Esophagus muscularis mucosa (tissue), 4 donors: ENCODE results near the gene PTPRT. TPM values are rescaled to one million over a fixed set of nuclear protein-coding genes. Genes with fewer than 3 reads are reported as not detected.

Experiments
- DNase-seq: peaks from one replicate; pipeline ENCODE4 v3.0.0-alpha.2; 2017; ENCODE audit errors: extremely low spot score
- H3K27ac ChIP-seq, 4 donors: fragments of 200-600 bp; sonication (generic); replicated peaks in 1 of 4; 1 replicate in 3 of 4; 2 replicates in 1 of 4; pipeline ENCODE4 v1.5.1; 2016 to 2019; ENCODE audit warnings: mild to moderate bottlenecking in 1 of 4
- H3K27me3 ChIP-seq, 4 donors: fragments of 200-600 bp; sonication (generic); one replicate each; pipeline versions ENCODE4 v1.5.1 to v1.6.0; 2016 to 2019
- H3K36me3 ChIP-seq, 4 donors: fragments of 200-600 bp; sonication (generic); one replicate each; pipeline ENCODE4 v1.5.1; 2016 to 2019
- H3K4me1 ChIP-seq, 4 donors: fragments of 200-600 bp; sonication (generic); one replicate each; pipeline ENCODE4 v1.5.1; 2016 to 2019
- H3K4me3 ChIP-seq, 4 donors: fragments of 200-600 bp; sonication (generic); 1 replicate in 2 of 4; 2 replicates in 2 of 4; pipeline ENCODE4 v1.5.1; 2016 to 2019; ENCODE audit warnings: mild to moderate bottlenecking in 4 of 4, moderate library complexity in 1 of 4
- H3K9me3 ChIP-seq, 4 donors: fragments of 200-600 bp; sonication (generic); 1 replicate in 3 of 4; 2 replicates in 1 of 4; pipeline ENCODE4 v1.5.1; 2016 to 2019
- EP300 ChIP-seq: sonication (generic); formaldehyde crosslinking; IDR thresholded peaks from one replicate; pipeline ENCODE4 v1.6.1; 2017; ENCODE audit warnings: antibody characterized with exemption
- POLR2A ChIP-seq: fragments of 450-650 bp; IDR thresholded peaks from one replicate; pipeline ENCODE4 v1.6.1; 2017; ENCODE audit warnings: antibody characterized with exemption, moderate library complexity, mild to moderate bottlenecking, low read depth
- POLR2AphosphoS5 ChIP-seq, 2 donors: sonication (generic); formaldehyde crosslinking; IDR thresholded peaks; one replicate each; pipeline ENCODE4 v1.6.1; 2017; ENCODE audit warnings: antibody characterized with exemption in 2 of 2
- WGBS: methylation state at CpG from one replicate; pipeline ENCODE4 v1.1.5; 2018; 5-methylcytosine and 5-hydroxymethylcytosine counted together
- intact Hi-C: fragments of 100-400 bp; cut with DNase I; formaldehyde crosslinking; loops from one replicate; pipeline ENCODE4 v1.15.1; 2023
- total RNA-seq, 4 donors: library from RNA; depleted of rRNA; stranded (reverse); fragments of >200 nt; gene quantifications; one replicate each; pipeline versions ENCODE4 v1.1.0 to v1.2.1, GENCODE V29; 2016
- TF ChIP-seq, protein P1 (sequence below), 3 experiments: fragments of 200-600 bp in 2 of 3; fragments of 450-650 bp in 1 of 3; sonication (generic) in 2 of 3; IDR thresholded peaks; one replicate each; pipeline ENCODE4 v1.5.1; 2017 to 2019; ENCODE audit warnings: antibody characterized with exemption in 3 of 3, mild to moderate bottlenecking in 2 of 3, moderate library complexity in 1 of 3

PTPRT gene
- total RNA-seq, 4 donors from 2014 or later, result 0.06 to 0.39 TPM; not detected in 2

DNA sequence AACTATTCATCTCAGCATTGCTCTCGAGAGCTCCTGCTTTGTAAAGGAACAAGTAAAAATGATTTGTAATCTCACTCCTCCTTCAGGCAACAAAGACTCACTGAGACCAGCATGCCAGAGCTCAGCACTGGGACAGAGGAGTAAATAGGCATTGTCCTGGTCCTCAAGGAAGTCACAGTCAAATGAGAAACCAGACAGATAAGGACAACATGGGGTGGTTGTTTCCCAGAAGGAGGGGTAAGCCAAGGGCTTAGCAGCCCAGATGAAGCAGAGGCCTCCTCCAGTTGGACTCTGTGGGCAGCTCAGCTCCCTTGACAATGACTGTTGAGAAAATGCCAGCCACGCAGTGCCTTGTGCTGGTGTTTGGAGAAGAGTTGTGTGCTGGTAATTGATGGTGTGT lies 1145.8 kb downstream of the PTPRT start:
- TF ChIP-seq EP300 (no peak), POLR2AphosphoS5 (IDR thresholded peaks at IDR 0.05) (no peak), POLR2A (no peak)
- TF ChIP-seq, protein P1, sequence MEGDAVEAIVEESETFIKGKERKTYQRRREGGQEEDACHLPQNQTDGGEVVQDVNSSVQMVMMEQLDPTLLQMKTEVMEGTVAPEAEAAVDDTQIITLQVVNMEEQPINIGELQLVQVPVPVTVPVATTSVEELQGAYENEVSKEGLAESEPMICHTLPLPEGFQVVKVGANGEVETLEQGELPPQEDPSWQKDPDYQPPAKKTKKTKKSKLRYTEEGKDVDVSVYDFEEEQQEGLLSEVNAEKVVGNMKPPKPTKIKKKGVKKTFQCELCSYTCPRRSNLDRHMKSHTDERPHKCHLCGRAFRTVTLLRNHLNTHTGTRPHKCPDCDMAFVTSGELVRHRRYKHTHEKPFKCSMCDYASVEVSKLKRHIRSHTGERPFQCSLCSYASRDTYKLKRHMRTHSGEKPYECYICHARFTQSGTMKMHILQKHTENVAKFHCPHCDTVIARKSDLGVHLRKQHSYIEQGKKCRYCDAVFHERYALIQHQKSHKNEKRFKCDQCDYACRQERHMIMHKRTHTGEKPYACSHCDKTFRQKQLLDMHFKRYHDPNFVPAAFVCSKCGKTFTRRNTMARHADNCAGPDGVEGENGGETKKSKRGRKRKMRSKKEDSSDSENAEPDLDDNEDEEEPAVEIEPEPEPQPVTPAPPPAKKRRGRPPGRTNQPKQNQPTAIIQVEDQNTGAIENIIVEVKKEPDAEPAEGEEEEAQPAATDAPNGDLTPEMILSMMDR (IDR thresholded peaks at IDR 0.05), result no peak
- Histone ChIP-seq H3K9me3 (peaks cover 0 to 6% (median 3%) of the 10 kb centered on the region in 4 donors), H3K27ac (no peak overlapping the region), H3K4me3 (no peak overlapping the region), H3K36me3 (no peaks in the 10 kb centered on the region), H3K4me1 (no peaks in the 10 kb centered on the region), H3K27me3 (no peaks in the 10 kb centered on the region)
- no peak for DNase-seq
- 68% methylated on average over 1 of the region's 2 CpGs for WGBS
- intact Hi-C loops, result no loop called here

DNA sequence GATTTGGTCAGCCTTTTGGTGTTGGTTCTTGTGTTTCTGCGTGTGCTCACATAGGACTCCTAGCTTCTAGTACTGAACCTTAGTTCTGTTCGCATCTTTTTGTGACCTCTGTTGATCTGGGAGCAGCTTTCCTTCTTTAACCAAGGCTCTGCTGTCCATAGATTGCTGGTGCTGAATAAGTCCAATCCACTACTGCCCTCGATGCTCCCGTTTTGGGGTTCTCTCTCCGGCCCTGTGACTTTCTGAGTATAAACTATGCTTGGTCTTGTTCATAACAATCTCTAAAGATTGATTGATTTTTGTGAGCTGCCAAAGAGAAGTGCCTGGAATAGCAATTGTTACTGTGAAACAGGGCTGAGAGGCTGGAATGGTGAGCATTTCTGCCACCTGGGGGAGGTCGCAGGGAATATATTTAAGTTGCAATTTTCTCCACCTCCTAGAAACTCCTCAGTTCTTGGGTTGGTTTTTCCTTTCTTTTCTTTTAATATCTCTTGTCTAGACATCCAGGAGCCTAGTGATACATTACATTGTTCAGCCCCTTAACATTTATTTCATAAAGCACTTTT lies 1148.6 kb downstream of the PTPRT start:
- no peaks in the 10 kb centered on the region for H3K36me3 ChIP-seq
- H3K4me1 ChIP-seq, result no peaks in the 10 kb centered on the region
- 28% methylated on average over 6 of the region's 6 CpGs for WGBS
- no peak overlapping the region for H3K27ac ChIP-seq
- no peak overlapping the region for H3K4me3 ChIP-seq
- DNase-seq, result no peak
- peaks cover 0 to 6% (median 3%) of the 10 kb centered on the region in 4 donors for H3K9me3 ChIP-seq
- TF ChIP-seq EP300, result no peak
- TF ChIP-seq, protein P1 (IDR thresholded peaks at IDR 0.05), result peak in 1 of 3 experiments; percentile 7
- no peak for TF ChIP-seq POLR2AphosphoS5 (IDR thresholded peaks at IDR 0.05)
- H3K27me3 ChIP-seq, result peaks cover 0 to 9% (median 0%) of the 10 kb centered on the region in 4 donors
- intact Hi-C loops, result no loop called here

DNA sequence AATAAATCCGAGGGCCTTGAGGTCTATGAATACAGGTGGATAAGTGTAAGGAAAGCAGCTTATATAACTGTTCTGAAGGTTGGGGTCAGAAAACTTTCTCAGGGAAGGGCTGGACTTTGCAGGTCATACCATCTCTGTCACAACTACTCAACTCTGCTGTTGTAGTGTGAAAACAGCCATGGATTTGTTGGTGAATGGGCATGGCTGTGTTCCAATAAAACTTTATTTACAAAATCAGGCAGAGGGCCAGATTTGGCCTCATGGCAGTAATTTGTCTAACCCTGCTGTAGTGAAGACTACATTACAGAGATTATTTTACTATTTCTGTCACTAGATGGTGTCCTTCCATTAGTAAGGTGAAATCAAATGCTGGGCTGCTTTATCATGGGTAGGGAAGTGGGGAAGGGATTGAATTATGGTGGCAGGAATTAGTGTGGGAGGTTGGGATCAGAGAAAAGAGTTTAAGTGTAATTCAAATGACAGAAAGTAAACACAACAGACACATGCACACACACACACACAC lies 1161.9 kb downstream of the PTPRT start:
- Histone ChIP-seq H3K4me1 (no peaks in the 10 kb centered on the region), H3K36me3 (no peaks in the 10 kb centered on the region), H3K27me3 (no peaks in the 10 kb centered on the region), H3K4me3 (no peak overlapping the region), H3K9me3 (no peaks in the 10 kb centered on the region), H3K27ac (no peak overlapping the region)
- WGBS, result 85% methylated on average over 1 of the region's 1 CpG
- intact Hi-C loops, result no loop called here
- DNase-seq, result no peak
- TF ChIP-seq EP300 (no peak), POLR2AphosphoS5 (IDR thresholded peaks at IDR 0.05) (no peak), POLR2A (no peak)
- TF ChIP-seq, protein P1 (IDR thresholded peaks at IDR 0.05), result no peak

DNA sequence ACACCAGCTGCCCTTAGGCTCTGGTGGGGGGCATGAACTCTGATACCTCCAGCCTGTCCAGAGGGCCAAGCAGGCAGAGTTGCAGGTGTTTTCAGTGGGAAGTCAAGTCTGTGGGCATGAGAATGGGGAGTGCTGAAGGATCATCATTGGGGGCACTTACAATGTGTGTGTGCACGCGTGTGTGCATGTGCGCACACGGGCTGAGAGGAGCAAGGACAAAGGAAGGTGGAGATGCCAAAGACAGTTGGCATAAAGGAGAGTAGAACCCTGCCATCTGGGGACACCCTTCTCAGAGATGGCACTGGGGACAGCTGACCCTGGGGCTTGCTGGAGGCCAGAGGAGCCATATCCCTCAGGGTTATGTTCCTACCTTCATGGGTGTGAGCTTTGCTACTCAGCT lies 1163.1 kb downstream of the PTPRT start:
- DNase-seq, result no peak
- TF ChIP-seq, protein P1 (IDR thresholded peaks at IDR 0.05), result no peak
- no peak for TF ChIP-seq EP300
- no peak for TF ChIP-seq POLR2AphosphoS5 (IDR thresholded peaks at IDR 0.05)
- no peak for TF ChIP-seq POLR2A
- WGBS, result 98% methylated on average over 4 of the region's 4 CpGs
- Histone ChIP-seq H3K4me3 (no peak overlapping the region), H3K27me3 (no peaks in the 10 kb centered on the region), H3K9me3 (no peaks in the 10 kb centered on the region), H3K4me1 (no peaks in the 10 kb centered on the region), H3K27ac (no peak overlapping the region), H3K36me3 (no peaks in the 10 kb centered on the region)
- intact Hi-C loops, result no loop called here

DNA sequence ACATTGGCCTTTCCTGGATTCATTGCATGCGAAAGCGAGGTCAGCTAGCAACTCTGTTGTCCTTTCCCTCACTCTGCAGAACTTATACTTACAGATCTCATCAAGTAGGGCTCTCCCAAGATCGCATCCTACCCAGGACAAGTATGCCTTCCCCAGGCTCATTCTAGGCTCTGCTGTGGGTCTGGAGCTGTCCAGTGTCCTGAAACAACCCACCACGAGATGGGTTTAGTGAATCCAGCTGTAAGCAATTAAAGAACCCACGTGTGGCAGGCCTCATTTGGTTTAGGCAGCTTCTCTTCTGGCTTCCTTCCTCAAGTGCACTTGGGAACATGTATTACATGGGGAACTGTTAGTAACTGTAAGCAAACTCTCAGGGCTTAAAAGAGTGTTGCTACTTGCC lies 1165.1 kb downstream of the PTPRT start:
- intact Hi-C loops, result no loop called here
- no peak overlapping the region for H3K27ac ChIP-seq
- H3K4me1 ChIP-seq, result no peaks in the 10 kb centered on the region
- 24% methylated on average over 5 of the region's 5 CpGs for WGBS
- no peak for TF ChIP-seq POLR2AphosphoS5 (IDR thresholded peaks at IDR 0.05)
- TF ChIP-seq EP300, result no peak
- TF ChIP-seq, protein P1 (IDR thresholded peaks at IDR 0.05), result no peak
- TF ChIP-seq POLR2A, result no peak
- peaks cover 0 to under 1% (median 0%) of the 10 kb centered on the region in 4 donors for H3K9me3 ChIP-seq
- no peaks in the 10 kb centered on the region for H3K36me3 ChIP-seq
- no peak overlapping the region for H3K4me3 ChIP-seq
- H3K27me3 ChIP-seq, result no peaks in the 10 kb centered on the region
- DNase-seq, result peak; percentile 42
